Measurements from ENCODE around the gene SKAP1.

Gene SKAP1

DNA sequence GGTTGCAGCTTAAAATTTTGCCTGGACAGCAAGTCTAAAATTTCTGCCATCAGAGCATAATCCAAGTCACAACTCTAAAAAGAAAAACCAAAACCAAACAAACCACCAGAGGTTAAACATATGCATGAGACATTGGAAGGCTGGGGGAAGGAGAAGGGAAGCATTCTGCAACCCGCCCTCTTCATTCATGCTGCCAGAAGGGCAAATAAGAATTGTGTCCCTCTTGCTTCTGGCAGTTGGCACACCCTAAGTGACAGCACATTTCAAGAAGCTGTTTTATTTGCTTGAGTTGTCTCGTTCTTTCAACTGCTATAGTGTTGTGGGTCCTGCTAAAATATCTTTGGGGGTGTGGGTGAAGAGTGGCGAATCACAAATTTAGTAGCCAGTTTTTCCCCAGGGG is 99.6 kb downstream of the SKAP1 start:
- H3K9me3 ChIP-seq (ENCODE audit: control insufficient read depth, low read length), result no peaks in the 10 kb centered on the region
- no peaks in the 10 kb centered on the region for H3K36me3 ChIP-seq (ENCODE audit: control insufficient read depth, insufficient read depth, low read length)
- no peak overlapping the region for H3K27ac ChIP-seq (ENCODE audit: insufficient read depth, low read depth, low read length, poor library complexity, severe bottlenecking)
- WGBS, 2 experiments, result 84 to 85% methylated on average over 3 of the region's 3 CpGs
- peaks cover 14% of the 10 kb centered on the region for H3K27me3 ChIP-seq (ENCODE audit: control insufficient read depth, insufficient read depth, low read length, poor library complexity, severe bottlenecking)
- no peak overlapping the region for H3K4me3 ChIP-seq (ENCODE audit: insufficient read depth, low read depth, low read length)
- H3K4me1 ChIP-seq (ENCODE audit: control insufficient read depth, insufficient read depth, low read length), result no peaks in the 10 kb centered on the region

DNA sequence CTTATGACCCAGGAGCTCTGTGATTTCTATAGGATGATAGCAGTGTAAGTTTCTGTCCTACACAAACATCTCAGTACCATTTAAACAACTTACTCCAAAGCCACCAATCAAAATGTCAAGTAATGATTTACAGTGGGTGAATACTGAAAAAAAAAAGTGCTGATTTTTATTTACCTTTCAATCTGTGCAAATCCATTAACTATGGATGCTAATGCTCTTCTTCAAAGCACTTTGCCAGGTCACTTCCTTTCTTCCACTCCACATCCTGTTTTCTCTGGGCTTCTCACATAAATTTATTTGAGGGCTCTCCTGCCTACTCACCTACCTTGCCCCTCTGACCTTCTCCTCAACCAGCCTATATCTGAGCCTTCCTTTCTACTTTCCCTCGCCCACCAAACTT is 101.6 kb downstream of the SKAP1 start:
- 100% methylated on average over 1 of the region's 1 CpG; no CpG with 5 or more reads in 1 of the 2 experiments for WGBS, 2 experiments
- Histone ChIP-seq H3K27me3 (ENCODE audit: control insufficient read depth, insufficient read depth, low read length, poor library complexity, severe bottlenecking) (peaks cover 6% of the 10 kb centered on the region), H3K4me1 (ENCODE audit: control insufficient read depth, insufficient read depth, low read length) (no peaks in the 10 kb centered on the region), H3K4me3 (ENCODE audit: insufficient read depth, low read depth, low read length) (no peak overlapping the region), H3K27ac (ENCODE audit: insufficient read depth, low read depth, low read length, poor library complexity, severe bottlenecking) (no peak overlapping the region), H3K36me3 (ENCODE audit: control insufficient read depth, insufficient read depth, low read length) (no peaks in the 10 kb centered on the region), H3K9me3 (ENCODE audit: control insufficient read depth, low read length) (no peaks in the 10 kb centered on the region)

GRCh38 chr17:48326310-48326709 is 103.7 kb downstream of the SKAP1 start:
- no peaks in the 10 kb centered on the region for H3K9me3 ChIP-seq (ENCODE audit: control insufficient read depth, low read length)
- H3K27me3 ChIP-seq (ENCODE audit: control insufficient read depth, insufficient read depth, low read length, poor library complexity, severe bottlenecking), result peaks cover 3% of the 10 kb centered on the region
- H3K4me1 ChIP-seq (ENCODE audit: control insufficient read depth, insufficient read depth, low read length), result no peaks in the 10 kb centered on the region
- no peak overlapping the region for H3K4me3 ChIP-seq (ENCODE audit: insufficient read depth, low read depth, low read length)
- no peak overlapping the region for H3K27ac ChIP-seq (ENCODE audit: insufficient read depth, low read depth, low read length, poor library complexity, severe bottlenecking)
- H3K36me3 ChIP-seq (ENCODE audit: control insufficient read depth, insufficient read depth, low read length), result no peaks in the 10 kb centered on the region
- 82 to 84% methylated on average over 1 to 2 of the region's 2 CpGs for WGBS, 2 experiments

DNA sequence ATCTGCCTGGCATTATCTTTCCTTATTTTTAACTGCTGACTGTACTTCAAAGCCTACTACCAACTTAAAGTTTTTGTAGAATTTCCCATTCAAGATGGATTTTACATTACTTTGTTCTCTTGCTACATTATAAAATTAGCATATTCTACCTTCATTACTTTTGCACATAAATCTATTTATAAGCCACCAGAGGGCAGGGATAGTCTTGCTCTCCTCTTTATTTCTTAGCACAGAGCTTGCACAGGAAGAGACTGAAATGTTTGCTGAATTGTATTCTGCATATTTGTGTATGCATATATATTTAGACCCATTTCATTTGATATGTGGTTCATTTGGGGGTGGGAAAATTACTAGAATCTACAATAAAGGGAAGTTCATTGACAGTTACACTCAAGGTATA is 108.0 kb downstream of the SKAP1 start:
- peaks cover 3% of the 10 kb centered on the region for H3K27me3 ChIP-seq (ENCODE audit: control insufficient read depth, insufficient read depth, low read length, poor library complexity, severe bottlenecking)

GRCh38 chr17:48317732-48318131 is 112.3 kb downstream of the SKAP1 start:
- peaks cover 12% of the 10 kb centered on the region for H3K27me3 ChIP-seq (ENCODE audit: control insufficient read depth, insufficient read depth, low read length, poor library complexity, severe bottlenecking)

More for the DNA sequence above, 108.0 kb downstream of the SKAP1 start:
- Histone ChIP-seq H3K4me1 (ENCODE audit: control insufficient read depth, insufficient read depth, low read length) (no peaks in the 10 kb centered on the region), H3K4me3 (ENCODE audit: insufficient read depth, low read depth, low read length) (no peak overlapping the region), H3K9me3 (ENCODE audit: control insufficient read depth, low read length) (no peaks in the 10 kb centered on the region), H3K27ac (ENCODE audit: insufficient read depth, low read depth, low read length, poor library complexity, severe bottlenecking) (no peak overlapping the region), H3K36me3 (ENCODE audit: control insufficient read depth, insufficient read depth, low read length) (no peaks in the 10 kb centered on the region)

GRCh38 chr17:48314716-48315115 is 115.3 kb downstream of the SKAP1 start:
- no peak overlapping the region for H3K4me3 ChIP-seq (ENCODE audit: insufficient read depth, low read depth, low read length)
- H3K9me3 ChIP-seq (ENCODE audit: control insufficient read depth, low read length), result no peaks in the 10 kb centered on the region
- H3K36me3 ChIP-seq (ENCODE audit: control insufficient read depth, insufficient read depth, low read length), result no peaks in the 10 kb centered on the region
- H3K4me1 ChIP-seq (ENCODE audit: control insufficient read depth, insufficient read depth, low read length), result no peaks in the 10 kb centered on the region
- peaks cover 32% of the 10 kb centered on the region for H3K27me3 ChIP-seq (ENCODE audit: control insufficient read depth, insufficient read depth, low read length, poor library complexity, severe bottlenecking)
- WGBS, 2 experiments, result 92% methylated on average over 2 of the region's 2 CpGs
- no peak overlapping the region for H3K27ac ChIP-seq (ENCODE audit: insufficient read depth, low read depth, low read length, poor library complexity, severe bottlenecking)

More at GRCh38 chr17:48317732-48318131, 112.3 kb downstream of the SKAP1 start:
- Histone ChIP-seq H3K4me1 (ENCODE audit: control insufficient read depth, insufficient read depth, low read length) (no peaks in the 10 kb centered on the region), H3K9me3 (ENCODE audit: control insufficient read depth, low read length) (no peaks in the 10 kb centered on the region), H3K4me3 (ENCODE audit: insufficient read depth, low read depth, low read length) (no peak overlapping the region), H3K36me3 (ENCODE audit: control insufficient read depth, insufficient read depth, low read length) (no peaks in the 10 kb centered on the region), H3K27ac (ENCODE audit: insufficient read depth, low read depth, low read length, poor library complexity, severe bottlenecking) (no peak overlapping the region)
- 94% methylated on average over 1 of the region's 1 CpG for WGBS, 2 experiments

DNA sequence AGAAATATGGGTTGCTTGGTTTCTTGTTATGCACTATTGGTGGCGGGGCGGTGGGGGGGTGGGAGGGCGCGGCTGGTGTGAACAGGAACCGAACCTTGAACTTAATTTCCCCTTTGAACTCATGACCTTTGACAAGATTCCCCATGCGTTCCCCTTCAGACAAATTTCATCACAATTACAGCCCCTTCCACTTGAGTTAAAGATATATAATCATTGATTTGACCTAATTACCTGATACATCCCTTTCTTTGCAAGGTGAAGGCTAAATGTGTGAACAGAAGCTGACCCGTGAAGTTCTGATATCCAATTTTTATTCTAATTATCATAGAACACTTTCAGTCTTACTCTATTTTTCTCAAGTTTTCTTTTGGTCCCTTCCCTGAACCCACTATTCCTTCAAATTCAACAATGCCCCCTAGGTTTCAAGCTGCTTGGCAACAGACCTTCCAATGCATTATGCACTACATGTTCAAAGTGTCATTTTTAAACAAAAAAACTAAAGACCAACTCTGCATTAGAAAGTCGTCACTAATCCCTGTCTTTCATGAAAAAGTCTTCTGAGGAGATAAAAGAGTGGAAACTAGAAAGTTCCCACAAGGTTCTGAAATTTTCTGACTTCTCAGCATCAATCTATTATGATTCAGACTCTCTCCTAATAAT is 116.8 kb downstream of the SKAP1 start:
- no peaks in the 10 kb centered on the region for H3K36me3 ChIP-seq (ENCODE audit: control insufficient read depth, insufficient read depth, low read length)
- H3K27ac ChIP-seq (ENCODE audit: insufficient read depth, low read depth, low read length, poor library complexity, severe bottlenecking), result no peak overlapping the region
- WGBS, 2 experiments, result 83 to 93% methylated on average over 5 to 8 of the region's 8 CpGs
- H3K9me3 ChIP-seq (ENCODE audit: control insufficient read depth, low read length), result no peaks in the 10 kb centered on the region
- H3K4me1 ChIP-seq (ENCODE audit: control insufficient read depth, insufficient read depth, low read length), result no peaks in the 10 kb centered on the region
- peaks cover 44% of the 10 kb centered on the region for H3K27me3 ChIP-seq (ENCODE audit: control insufficient read depth, insufficient read depth, low read length, poor library complexity, severe bottlenecking)
- H3K4me3 ChIP-seq (ENCODE audit: insufficient read depth, low read depth, low read length), result no peak overlapping the region

DNA sequence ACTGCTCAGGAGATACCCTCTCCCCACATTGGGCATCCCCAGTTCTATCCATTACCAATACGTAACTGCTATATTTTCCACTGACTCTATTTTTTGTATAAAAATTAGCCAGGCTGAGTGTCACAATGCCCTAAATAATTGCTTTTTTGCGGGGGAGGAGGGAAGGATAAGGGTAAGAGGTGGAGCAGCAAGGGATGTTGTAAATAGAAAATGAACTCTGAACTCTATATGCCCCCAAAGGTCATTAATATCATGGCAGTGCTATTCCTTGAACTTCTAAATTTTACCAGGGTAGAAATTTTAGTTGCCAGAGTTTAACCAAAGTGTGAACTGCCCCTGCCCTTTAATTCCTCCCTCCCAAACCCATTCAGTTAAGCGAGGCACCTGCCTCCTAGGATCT is 118.7 kb downstream of the SKAP1 start:
- H3K4me1 ChIP-seq (ENCODE audit: control insufficient read depth, insufficient read depth, low read length), result no peaks in the 10 kb centered on the region
- H3K4me3 ChIP-seq (ENCODE audit: insufficient read depth, low read depth, low read length), result no peak overlapping the region
- no peak overlapping the region for H3K27ac ChIP-seq (ENCODE audit: insufficient read depth, low read depth, low read length, poor library complexity, severe bottlenecking)
- H3K27me3 ChIP-seq (ENCODE audit: control insufficient read depth, insufficient read depth, low read length, poor library complexity, severe bottlenecking), result peaks cover 42% of the 10 kb centered on the region
- no peaks in the 10 kb centered on the region for H3K9me3 ChIP-seq (ENCODE audit: control insufficient read depth, low read length)
- WGBS, 2 experiments, result 90 to 95% methylated on average over 2 to 3 of the region's 3 CpGs
- no peaks in the 10 kb centered on the region for H3K36me3 ChIP-seq (ENCODE audit: control insufficient read depth, insufficient read depth, low read length)

DNA sequence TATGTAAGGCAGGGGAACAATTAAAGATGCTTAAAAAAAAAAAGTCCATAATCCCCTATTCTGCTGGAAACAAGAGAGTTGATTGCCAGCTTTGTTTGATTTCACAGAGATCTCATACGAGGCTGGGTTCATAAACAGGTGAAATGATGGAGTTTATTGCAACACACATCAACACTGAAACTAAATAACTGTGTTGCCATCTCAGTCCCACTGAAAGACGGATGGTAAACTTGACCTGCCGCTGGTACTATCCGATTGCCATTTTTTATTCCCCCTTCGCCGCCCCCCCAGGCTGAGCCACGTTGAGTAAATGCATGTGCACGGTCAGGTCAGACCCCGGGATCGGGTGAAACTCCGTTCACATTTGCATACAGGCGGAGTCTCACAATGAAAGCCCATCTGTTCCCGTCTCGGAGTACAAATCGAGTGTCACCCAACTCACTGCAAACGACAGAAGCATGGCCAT is 119.2 kb downstream of the SKAP1 start:
- Histone ChIP-seq H3K27me3 (ENCODE audit: control insufficient read depth, insufficient read depth, low read length, poor library complexity, severe bottlenecking) (peaks cover 39% of the 10 kb centered on the region), H3K27ac (ENCODE audit: insufficient read depth, low read depth, low read length, poor library complexity, severe bottlenecking) (no peak overlapping the region), H3K4me3 (ENCODE audit: insufficient read depth, low read depth, low read length) (no peak overlapping the region), H3K9me3 (ENCODE audit: control insufficient read depth, low read length) (no peaks in the 10 kb centered on the region), H3K4me1 (ENCODE audit: control insufficient read depth, insufficient read depth, low read length) (no peaks in the 10 kb centered on the region), H3K36me3 (ENCODE audit: control insufficient read depth, insufficient read depth, low read length) (no peaks in the 10 kb centered on the region)
- 21 to 25% methylated on average over 16 of the region's 16 CpGs for WGBS, 2 experiments

DNA sequence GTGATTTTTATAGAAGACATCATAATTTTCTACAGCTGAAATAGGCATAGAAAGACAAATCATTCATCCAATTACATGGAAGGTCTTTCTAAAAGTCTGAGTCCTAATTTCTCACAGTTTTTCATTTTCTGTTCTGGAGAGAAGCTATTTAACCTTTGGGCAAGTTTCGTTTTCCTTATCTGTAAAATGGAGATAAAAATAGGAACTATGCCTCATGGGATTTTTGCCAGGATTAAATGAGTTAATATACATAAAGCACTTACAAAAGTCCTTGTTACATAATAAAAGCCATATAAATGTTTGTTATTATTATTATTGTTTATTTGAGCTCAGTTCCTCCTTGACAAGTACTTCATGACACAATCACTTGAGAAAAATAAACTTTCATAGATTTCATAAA is 121.4 kb downstream of the SKAP1 start:
- no peaks in the 10 kb centered on the region for H3K9me3 ChIP-seq (ENCODE audit: control insufficient read depth, low read length)
- H3K36me3 ChIP-seq (ENCODE audit: control insufficient read depth, insufficient read depth, low read length), result no peaks in the 10 kb centered on the region
- WGBS, 2 experiments, result 71% methylated on average over 1 of the region's 1 CpG; no CpG with 5 or more reads in 1 of the 2 experiments
- H3K27me3 ChIP-seq (ENCODE audit: control insufficient read depth, insufficient read depth, low read length, poor library complexity, severe bottlenecking), result peaks cover 36% of the 10 kb centered on the region
- H3K27ac ChIP-seq (ENCODE audit: insufficient read depth, low read depth, low read length, poor library complexity, severe bottlenecking), result no peak overlapping the region
- H3K4me3 ChIP-seq (ENCODE audit: insufficient read depth, low read depth, low read length), result no peak overlapping the region
- no peaks in the 10 kb centered on the region for H3K4me1 ChIP-seq (ENCODE audit: control insufficient read depth, insufficient read depth, low read length)

Data from ectodermal cell (in vitro differentiated cells).